PC-3 (cell line): ENCODE data around the gene PRSS50. TPM values are rescaled to one million over a fixed set of nuclear protein-coding genes. Genes with fewer than 3 reads are reported as not detected.

Source experiments
- ATAC-seq: fragments of 200-7000 bp; cut with Tn5 transposase; 2 replicates; pipeline ENCODE4 v1.9.1; 2020; ENCODE audit warnings: mild to moderate bottlenecking, moderate library complexity
- BruUV-seq: library from RNA; stranded (reverse); fragments of 400-500 nt; replicated peaks from 2 replicates; lab custom pipeline; 2021; lab: Mats Ljungman, UMichigan
- CTCF ChIA-PET: fragments of 300-600 bp; sonication (Branson Sonifier 250); formaldehyde crosslinking; loops from one replicate; lab custom pipeline; 2022; ENCODE audit warnings: antibody characterized with exemption; lab: Charles Lee
- POLR2A ChIA-PET: fragments of 300-600 bp; sonication (Branson Sonifier 250); formaldehyde crosslinking; loops from one replicate; lab custom pipeline; 2022; ENCODE audit warnings: antibody characterized with exemption; ENCODE audit not compliant: unreplicated experiment; lab: Charles Lee
- DNase-seq: peaks from one replicate; pipeline ENCODE4 v3.0.0-alpha.2; 2015
- H2AFZ ChIP-seq: fragments of 300-600 bp; sonication (generic); 2 replicates; pipeline ENCODE4 v1.6.0; 2016; ENCODE audit warnings: antibody characterized with exemption, low read length
- H3F3A ChIP-seq: fragments of 300-600 bp; sonication (generic); one replicate; pipeline ENCODE4 v1.6.0; 2017; ENCODE audit warnings: antibody characterized with exemption, low read length, control low read depth, mild to moderate bottlenecking; ENCODE audit not compliant: unreplicated experiment
- H3K27ac ChIP-seq: fragments of 300-600 bp; sonication (generic); 2 replicates; pipeline ENCODE4 v1.5.1; 2016; ENCODE audit warnings: mild to moderate bottlenecking, low read length
- H3K27me3 ChIP-seq: fragments of 300-600 bp; sonication (generic); 2 replicates; pipeline ENCODE4 v1.6.1; 2016; ENCODE audit warnings: low read length, mixed read lengths
- H3K36me3 ChIP-seq: fragments of 300-600 bp; sonication (generic); 2 replicates; pipeline ENCODE4 v1.6.1; 2016; ENCODE audit warnings: low read depth, mixed run types, low read length, mixed read lengths
- H3K4me1 ChIP-seq: fragments of 300-600 bp; sonication (generic); 2 replicates; pipeline ENCODE4 v1.5.1; 2016; ENCODE audit warnings: low read length; ENCODE audit not compliant: insufficient read depth
- H3K4me2 ChIP-seq: fragments of 300-600 bp; sonication (generic); 2 replicates; pipeline ENCODE4 v1.6.0; 2016; ENCODE audit warnings: low read length
- H3K4me3 ChIP-seq: fragments of 300-600 bp; sonication (generic); 2 replicates; pipeline ENCODE4 v1.5.1; 2016; ENCODE audit warnings: mild to moderate bottlenecking, low read length, mixed read lengths
- H3K79me2 ChIP-seq: fragments of 300-600 bp; sonication (generic); 2 replicates; pipeline ENCODE4 v1.6.1; 2017; ENCODE audit warnings: low read length, mixed read lengths
- H3K9ac ChIP-seq: fragments of 300-600 bp; sonication (generic); 2 replicates; pipeline ENCODE4 v1.6.0; 2016; ENCODE audit warnings: mild to moderate bottlenecking, low read length
- H3K9me2 ChIP-seq: fragments of 300-600 bp; sonication (generic); replicated peaks from 2 replicates; pipeline ENCODE4 v1.6.1; 2016; ENCODE audit warnings: mixed run types, low read length, mixed read lengths
- H3K9me3 ChIP-seq: fragments of 300-600 bp; sonication (generic); 2 replicates; pipeline ENCODE4 v1.6.1; 2016; ENCODE audit warnings: low read length, mixed read lengths
- H4K20me1 ChIP-seq: fragments of 300-600 bp; sonication (generic); 2 replicates; pipeline ENCODE4 v1.6.1; 2016; ENCODE audit warnings: low read length, mixed read lengths
- EZH2 ChIP-seq: fragments of 300-600 bp; sonication (generic); IDR thresholded peaks from one replicate; pipeline ENCODE4 v1.6.1; 2017; ENCODE audit warnings: antibody characterized with exemption, mild to moderate bottlenecking, low read length; ENCODE audit not compliant: unreplicated experiment
- EZH2phosphoT487 ChIP-seq: fragments of 300-600 bp; sonication (generic); IDR thresholded peaks from 2 replicates; pipeline ENCODE4 v1.6.1; 2018; ENCODE audit warnings: mild to moderate bottlenecking, antibody characterized with exemption, low read length, borderline replicate concordance
- intact Hi-C: fragments of 100-400 bp; cut with micrococcal nuclease; formaldehyde crosslinking; loops from 2 replicates; pipeline ENCODE4 v1.9.0; 2023
- total RNA-seq: library from RNA; depleted of rRNA; stranded (reverse); fragments of >200 nt; gene quantifications from 2 replicates; pipeline ENCODE4 v1.2.3, GENCODE V29; 2014
- TF ChIP-seq, protein P1 (sequence below): fragments of 300-600 bp; sonication (generic); conservative IDR thresholded peaks from 2 replicates; pipeline ENCODE4 v1.5.1; 2017; ENCODE audit warnings: antibody characterized with exemption, low read depth, mild to moderate bottlenecking, low read length

Gene PRSS50
- total RNA-seq, 1 experiment from 2014 or later = not detected

GRCh38 chr3:46681387-46681786 lies 36.3 kb downstream of the PRSS50 start:
- intact Hi-C loops = no loop called here
- Histone ChIP-seq H3K27ac (no peak overlapping the region), H3K27me3 (no peaks in the 10 kb centered on the region), H3K9me2 (no peaks in the 10 kb centered on the region), H3F3A (no peaks in the 10 kb centered on the region), H3K4me1 (no peaks in the 10 kb centered on the region), H3K4me3 (no peak overlapping the region), H2AFZ (no peak overlapping the region), H3K9ac (no peak overlapping the region), H3K9me3 (no peaks in the 10 kb centered on the region), H4K20me1 (no peaks in the 10 kb centered on the region), H3K79me2 (no peaks in the 10 kb centered on the region), H3K4me2 (no peak overlapping the region), H3K36me3 (peaks cover 7% of the 10 kb centered on the region; the same call in 1 of the 2 replicates)
- ChIA-PET CTCF (no interaction called here), POLR2A (no interaction called here)
- no TSS peak for BruUV-seq
- TF ChIP-seq, protein P1, sequence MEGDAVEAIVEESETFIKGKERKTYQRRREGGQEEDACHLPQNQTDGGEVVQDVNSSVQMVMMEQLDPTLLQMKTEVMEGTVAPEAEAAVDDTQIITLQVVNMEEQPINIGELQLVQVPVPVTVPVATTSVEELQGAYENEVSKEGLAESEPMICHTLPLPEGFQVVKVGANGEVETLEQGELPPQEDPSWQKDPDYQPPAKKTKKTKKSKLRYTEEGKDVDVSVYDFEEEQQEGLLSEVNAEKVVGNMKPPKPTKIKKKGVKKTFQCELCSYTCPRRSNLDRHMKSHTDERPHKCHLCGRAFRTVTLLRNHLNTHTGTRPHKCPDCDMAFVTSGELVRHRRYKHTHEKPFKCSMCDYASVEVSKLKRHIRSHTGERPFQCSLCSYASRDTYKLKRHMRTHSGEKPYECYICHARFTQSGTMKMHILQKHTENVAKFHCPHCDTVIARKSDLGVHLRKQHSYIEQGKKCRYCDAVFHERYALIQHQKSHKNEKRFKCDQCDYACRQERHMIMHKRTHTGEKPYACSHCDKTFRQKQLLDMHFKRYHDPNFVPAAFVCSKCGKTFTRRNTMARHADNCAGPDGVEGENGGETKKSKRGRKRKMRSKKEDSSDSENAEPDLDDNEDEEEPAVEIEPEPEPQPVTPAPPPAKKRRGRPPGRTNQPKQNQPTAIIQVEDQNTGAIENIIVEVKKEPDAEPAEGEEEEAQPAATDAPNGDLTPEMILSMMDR = no peak
- TF ChIP-seq EZH2 = no peak
- TF ChIP-seq EZH2phosphoT487 = no peak
- DNase-seq (no peak), ATAC-seq (no peak)

GRCh38 chr3:46680298-46680826 lies 37.3 kb downstream of the PRSS50 start:
- Histone ChIP-seq H3K27me3 (no peaks in the 10 kb centered on the region), H3K79me2 (no peaks in the 10 kb centered on the region), H3K4me1 (no peaks in the 10 kb centered on the region), H3K9me2 (no peaks in the 10 kb centered on the region), H4K20me1 (no peaks in the 10 kb centered on the region), H3K9ac (no peak overlapping the region), H3F3A (no peaks in the 10 kb centered on the region), H3K4me2 (no peak overlapping the region), H3K9me3 (no peaks in the 10 kb centered on the region), H3K27ac (no peak overlapping the region), H3K36me3 (0 out of 2 replicates have a peak, but pooled peaks cover 2% of the 10 kb centered on the region), H3K4me3 (no peak overlapping the region), H2AFZ (no peak overlapping the region)
- intact Hi-C loops = no loop called here
- POLR2A ChIA-PET = no interaction called here
- CTCF ChIA-PET = no interaction called here
- ATAC-seq (no peak), DNase-seq (no peak)
- TF ChIP-seq, protein P1 = no peak
- TF ChIP-seq EZH2 (no peak), EZH2phosphoT487 (no peak)
- BruUV-seq = no TSS peak

DNA sequence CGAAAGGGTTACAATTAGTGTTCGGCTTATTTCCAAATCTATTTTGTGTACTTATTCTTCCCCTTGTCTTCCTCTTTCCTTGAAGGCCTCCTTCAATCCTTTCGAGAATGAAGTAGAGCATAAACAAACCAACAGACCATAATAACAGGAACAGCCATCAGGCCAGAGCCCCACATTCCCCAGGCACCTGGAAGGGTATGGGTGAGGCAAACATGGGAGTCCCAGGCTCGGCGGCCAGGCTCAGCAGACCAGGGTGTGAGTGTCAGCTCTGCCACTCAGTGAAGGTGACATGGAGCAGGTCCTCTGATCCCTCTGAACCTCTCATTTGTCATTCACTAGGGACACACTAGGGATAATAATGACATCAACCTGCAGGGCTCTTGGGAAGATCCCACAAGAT lies 38.0 kb downstream of the PRSS50 start:
- H3F3A ChIP-seq = no peaks in the 10 kb centered on the region
- no peak overlapping the region for H3K4me2 ChIP-seq
- TF ChIP-seq, protein P1 = no peak
- no peak for TF ChIP-seq EZH2
- TF ChIP-seq EZH2phosphoT487 = no peak
- no peaks in the 10 kb centered on the region for H3K79me2 ChIP-seq
- no TSS peak for BruUV-seq
- no peaks in the 10 kb centered on the region for H4K20me1 ChIP-seq
- intact Hi-C loops = no loop called here
- H3K36me3 ChIP-seq = 0 out of 2 replicates have a peak, but pooled peaks cover 4% of the 10 kb centered on the region
- H2AFZ ChIP-seq = no peak overlapping the region
- H3K4me1 ChIP-seq = no peaks in the 10 kb centered on the region
- ATAC-seq = no peak
- H3K4me3 ChIP-seq = no peak overlapping the region
- H3K9me2 ChIP-seq = no peaks in the 10 kb centered on the region
- H3K27me3 ChIP-seq = no peaks in the 10 kb centered on the region
- CTCF ChIA-PET = no interaction called here
- no peaks in the 10 kb centered on the region for H3K9me3 ChIP-seq
- no peak overlapping the region for H3K9ac ChIP-seq
- no peak overlapping the region for H3K27ac ChIP-seq
- DNase-seq = no peak
- POLR2A ChIA-PET = no interaction called here
